ENCODE data around the gene FNDC3A. TPM values are rescaled to one million over a fixed set of nuclear protein-coding genes. Genes with fewer than 3 reads are reported as not detected.

FNDC3A gene
- total RNA-seq, 2 donors from 2014 or later: 53.7 to 62.8 TPM

GRCh38 chr13:49221590-49221965, 245.9 kb downstream of the FNDC3A start:
- DNase-seq: no peak
- WGBS, 2 donors: 67 to 80% methylated on average over 4 of the region's 4 CpGs

DNA sequence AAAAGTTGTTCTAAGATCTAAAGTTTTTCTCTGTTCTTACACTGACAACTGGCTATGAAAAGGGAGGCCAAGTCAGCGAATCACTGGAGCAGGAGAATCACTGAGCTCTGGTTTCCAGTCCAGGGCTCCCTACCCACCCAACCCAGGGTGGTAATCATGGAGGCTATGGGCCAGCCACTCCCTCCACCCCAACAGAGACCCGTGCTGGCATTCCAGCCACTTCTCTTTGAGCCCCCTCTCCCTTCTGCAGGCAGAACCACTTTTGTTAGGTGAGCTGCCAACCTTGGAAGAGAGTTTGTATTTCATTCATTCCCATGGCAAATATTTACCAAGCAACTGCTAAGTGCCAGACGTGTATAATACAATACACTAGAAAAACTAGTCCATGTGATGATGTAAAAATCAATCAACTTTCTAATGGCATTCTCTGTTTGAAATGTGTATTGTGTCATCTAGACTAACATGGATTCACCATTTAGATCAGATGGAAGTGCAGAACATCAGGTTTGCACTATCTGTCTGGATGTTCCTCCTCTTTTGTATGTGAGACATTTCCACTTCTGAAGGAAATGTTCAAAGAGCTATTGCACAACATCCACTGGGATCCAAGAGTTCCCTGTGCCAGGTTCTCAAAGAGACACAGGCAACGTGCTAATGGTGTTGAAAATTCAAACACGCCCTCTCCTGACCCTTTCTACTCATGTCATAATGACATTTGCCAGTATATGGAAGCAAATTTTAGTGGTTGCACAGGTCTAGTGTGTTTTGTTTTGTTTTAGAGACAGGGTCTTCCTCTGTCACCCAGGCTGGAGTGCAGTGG, 249.7 kb downstream of the FNDC3A start:
- Histone ChIP-seq H3K27ac (peak overlapping the region in 1 of 4 donors; percentile 41), H3K27me3 (peaks cover 5 to 12% of the 10 kb centered on the region in 2 donors), H3K9me3 (no peaks in the 10 kb centered on the region), H3K4me1 (peaks cover 22% of the 10 kb centered on the region), H3K36me3 (replicated peaks in 1 of 2; ENCODE audit: insufficient read depth in 1 of 2, low read depth in 2 of 2) (no peaks in the 10 kb centered on the region), H3K4me3 (no peak overlapping the region)
- peak; percentile 38 to 72 (median 52) for DNase-seq
- peak; percentile 89 for ATAC-seq
- intact Hi-C loops (cut with DNase I): no loop called here
- 29 to 37% methylated on average over 5 of the region's 5 CpGs for WGBS, 2 donors
- TF ChIP-seq CTCF (IDR thresholded peaks at IDR 0.05): peak in 3 of 7 experiments; percentile 19 to 27 (median 22)
- no peak for TF ChIP-seq POLR2A (IDR thresholded peaks at IDR 0.05)

More at GRCh38 chr13:49221590-49221965, 245.9 kb downstream of the FNDC3A start:
- no peak for TF ChIP-seq CTCF (IDR thresholded peaks at IDR 0.05)
- TF ChIP-seq POLR2A (IDR thresholded peaks at IDR 0.05): no peak
- Histone ChIP-seq H3K27ac (no peak overlapping the region), H3K36me3 (replicated peaks in 1 of 2; ENCODE audit: insufficient read depth in 1 of 2, low read depth in 2 of 2) (no peaks in the 10 kb centered on the region), H3K9me3 (no peaks in the 10 kb centered on the region), H3K4me3 (no peak overlapping the region), H3K4me1 (peaks cover 31% of the 10 kb centered on the region), H3K27me3 (peaks cover 8 to 30% of the 10 kb centered on the region in 2 donors)
- intact Hi-C loops (cut with DNase I): no loop called here
- no peak for ATAC-seq

GRCh38 chr13:49226613-49227012, 250.9 kb downstream of the FNDC3A start:
- Histone ChIP-seq H3K4me1 (peaks cover 14% of the 10 kb centered on the region), H3K27ac (no peak overlapping the region), H3K27me3 (peaks cover 0 to under 1% of the 10 kb centered on the region in 2 donors), H3K4me3 (no peak overlapping the region), H3K9me3 (no peaks in the 10 kb centered on the region), H3K36me3 (replicated peaks in 1 of 2; ENCODE audit: insufficient read depth in 1 of 2, low read depth in 2 of 2) (no peaks in the 10 kb centered on the region)
- 84 to 85% methylated on average over 5 of the region's 5 CpGs for WGBS, 2 donors
- TF ChIP-seq POLR2A (IDR thresholded peaks at IDR 0.05): no peak
- no peak for TF ChIP-seq CTCF (IDR thresholded peaks at IDR 0.05)
- intact Hi-C loops (cut with DNase I): no loop called here
- DNase-seq (no peak), ATAC-seq (no peak)

GRCh38 chr13:49234741-49235140, 259.0 kb downstream of the FNDC3A start:
- Histone ChIP-seq H3K4me1 (no peaks in the 10 kb centered on the region), H3K27ac (no peak overlapping the region), H3K36me3 (replicated peaks in 1 of 2; ENCODE audit: insufficient read depth in 1 of 2, low read depth in 2 of 2) (no peaks in the 10 kb centered on the region), H3K4me3 (no peak overlapping the region), H3K9me3 (no peaks in the 10 kb centered on the region), H3K27me3 (no peaks in the 10 kb centered on the region)
- ATAC-seq: no peak
- intact Hi-C loops (cut with DNase I): no loop called here
- no peak for TF ChIP-seq POLR2A (IDR thresholded peaks at IDR 0.05)
- no peak for TF ChIP-seq CTCF (IDR thresholded peaks at IDR 0.05)
- 93 to 96% methylated on average over 2 to 3 of the region's 3 CpGs for WGBS, 2 donors
- DNase-seq: no peak
